ENCODE results near the gene GABPB2. TPM values are rescaled to one million over a fixed set of nuclear protein-coding genes. Genes with fewer than 3 reads are reported as not detected.
"Not testable (repeated sequence)": the region's sequence is repeated elsewhere in the genome, so short reads cannot be mapped to it uniquely, and the experiment has no call there.

Gene GABPB2
- total and polyA plus RNA-seq, 4 donors, result 0.94 to 13.3 (median 4.4) TPM

GRCh38 chr1:151072224-151072623 is 1.7 kb downstream of the GABPB2 start:
- WGBS, result 85% methylated on average over 13 of the region's 13 CpGs
- H3K4me1 ChIP-seq (ENCODE audit: control insufficient read depth in 4 of 4, insufficient read depth in 4 of 4, low read length in 3 of 4), result peaks cover 0 to 13% (median 6%) of the 10 kb centered on the region in 4 donors
- H3K27ac ChIP-seq (ENCODE audit: low read depth in 1 of 2, low read length in 2 of 2), result no peak overlapping the region
- TF ChIP-seq GABPA (IDR thresholded peaks at IDR 0.05 in 1 of 2, conservative IDR thresholded peaks at IDR 0.05 in 1 of 2), result no peak
- H3K27me3 ChIP-seq (ENCODE audit: control insufficient read depth in 4 of 4, insufficient read depth in 4 of 4, low read length in 3 of 4), result no peaks in the 10 kb centered on the region
- DNase-seq (ENCODE audit: low spot score), result no peak
- no peak overlapping the region for H3K4me3 ChIP-seq (ENCODE audit: low read depth in 1 of 3, low read length in 3 of 3)
- H3K9ac ChIP-seq (ENCODE audit: low read depth in 1 of 2, low read length in 2 of 2), result no peak overlapping the region
- H3K36me3 ChIP-seq (ENCODE audit: control insufficient read depth in 4 of 4, insufficient read depth in 3 of 4, low read depth in 1 of 4, low read length in 3 of 4), result no peaks in the 10 kb centered on the region
- no peaks in the 10 kb centered on the region for H3K9me3 ChIP-seq (ENCODE audit: control insufficient read depth in 4 of 4, low read length in 3 of 4)

- Histone ChIP-seq H3K27me3 (ENCODE audit: control insufficient read depth in 4 of 4, insufficient read depth in 4 of 4, low read length in 3 of 4) (no peaks in the 10 kb centered on the region), H3K4me1 (ENCODE audit: control insufficient read depth in 4 of 4, insufficient read depth in 4 of 4, low read length in 3 of 4) (no peaks in the 10 kb centered on the region), H3K9me3 (ENCODE audit: control insufficient read depth in 4 of 4, low read length in 3 of 4) (no peaks in the 10 kb centered on the region), H3K36me3 (ENCODE audit: control insufficient read depth in 4 of 4, insufficient read depth in 3 of 4, low read depth in 1 of 4, low read length in 3 of 4) (peaks cover 0 to 3% (median under 1%) of the 10 kb centered on the region in 4 donors), H3K27ac (ENCODE audit: low read depth in 1 of 2, low read length in 2 of 2) (no peak overlapping the region), H3K4me3 (ENCODE audit: low read depth in 1 of 3, low read length in 3 of 3) (no peak overlapping the region), H3K9ac (ENCODE audit: low read depth in 1 of 2, low read length in 2 of 2) (no peak overlapping the region)
- DNase-seq (ENCODE audit: low spot score), result no peak
- TF ChIP-seq SP1 (IDR thresholded peaks at IDR 0.05) (no peak), NR2F2 (IDR thresholded peaks at IDR 0.05) (no peak), HNF4G (IDR thresholded peaks at IDR 0.05) (no peak), FOXA1 (IDR thresholded peaks at IDR 0.05) (no peak), EGR1 (IDR thresholded peaks at IDR 0.05; ENCODE audit: low read depth in 2 of 2) (no peak), ATF3 (IDR thresholded peaks at IDR 0.05) (no peak), RAD21 (IDR thresholded peaks at IDR 0.05) (no peak), RXRA (IDR thresholded peaks at IDR 0.05) (no peak)
- TF ChIP-seq, protein P1, sequence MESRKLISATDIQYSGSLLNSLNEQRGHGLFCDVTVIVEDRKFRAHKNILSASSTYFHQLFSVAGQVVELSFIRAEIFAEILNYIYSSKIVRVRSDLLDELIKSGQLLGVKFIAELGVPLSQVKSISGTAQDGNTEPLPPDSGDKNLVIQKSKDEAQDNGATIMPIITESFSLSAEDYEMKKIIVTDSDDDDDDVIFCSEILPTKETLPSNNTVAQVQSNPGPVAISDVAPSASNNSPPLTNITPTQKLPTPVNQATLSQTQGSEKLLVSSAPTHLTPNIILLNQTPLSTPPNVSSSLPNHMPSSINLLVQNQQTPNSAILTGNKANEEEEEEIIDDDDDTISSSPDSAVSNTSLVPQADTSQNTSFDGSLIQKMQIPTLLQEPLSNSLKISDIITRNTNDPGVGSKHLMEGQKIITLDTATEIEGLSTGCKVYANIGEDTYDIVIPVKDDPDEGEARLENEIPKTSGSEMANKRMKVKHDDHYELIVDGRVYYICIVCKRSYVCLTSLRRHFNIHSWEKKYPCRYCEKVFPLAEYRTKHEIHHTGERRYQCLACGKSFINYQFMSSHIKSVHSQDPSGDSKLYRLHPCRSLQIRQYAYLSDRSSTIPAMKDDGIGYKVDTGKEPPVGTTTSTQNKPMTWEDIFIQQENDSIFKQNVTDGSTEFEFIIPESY (IDR thresholded peaks at IDR 0.05), result no peak
- WGBS, result 79% methylated on average over 4 of the region's 4 CpGs
These were observed 15.5 kb downstream of the GABPB2 start for GRCh38 chr1:151085953-151086559.

- H3K27me3 ChIP-seq (ENCODE audit: control insufficient read depth in 4 of 4, insufficient read depth in 4 of 4, low read length in 3 of 4); H3K27ac ChIP-seq (ENCODE audit: low read depth in 1 of 2, low read length in 2 of 2); H3K9me3 ChIP-seq (ENCODE audit: control insufficient read depth in 4 of 4, low read length in 3 of 4); H3K9ac ChIP-seq (ENCODE audit: low read depth in 1 of 2, low read length in 2 of 2); H3K4me1 ChIP-seq (ENCODE audit: control insufficient read depth in 4 of 4, insufficient read depth in 4 of 4, low read length in 3 of 4); H3K36me3 ChIP-seq (ENCODE audit: control insufficient read depth in 4 of 4, insufficient read depth in 3 of 4, low read depth in 1 of 4, low read length in 3 of 4); H3K4me3 ChIP-seq (ENCODE audit: low read depth in 1 of 3, low read length in 3 of 3); DNase-seq (ENCODE audit: low spot score): not testable (repeated sequence)
- 95% methylated on average over 6 of the region's 6 CpGs for WGBS
These were observed 26.9 kb downstream of the GABPB2 start for GRCh38 chr1:151097426-151097825.

GRCh38 chr1:151098126-151098525 is 27.6 kb downstream of the GABPB2 start:
- TF ChIP-seq FOXA1 (IDR thresholded peaks at IDR 0.05) (no peak), SP1 (IDR thresholded peaks at IDR 0.05) (no peak), REST (IDR thresholded peaks at IDR 0.05) (no peak), EGR1 (IDR thresholded peaks at IDR 0.05; ENCODE audit: low read depth in 2 of 2) (no peak), YY1 (IDR thresholded peaks at IDR 0.05) (no peak)
- DNase-seq (ENCODE audit: low spot score), result no peak
- Histone ChIP-seq H3K36me3 (ENCODE audit: control insufficient read depth in 4 of 4, insufficient read depth in 3 of 4, low read depth in 1 of 4, low read length in 3 of 4) (peaks cover under 1 to 8% (median 2%) of the 10 kb centered on the region in 4 donors), H3K9me3 (ENCODE audit: control insufficient read depth in 4 of 4, low read length in 3 of 4) (no peaks in the 10 kb centered on the region), H3K9ac (ENCODE audit: low read depth in 1 of 2, low read length in 2 of 2) (no peak overlapping the region), H3K4me3 (ENCODE audit: low read depth in 1 of 3, low read length in 3 of 3) (no peak overlapping the region), H3K4me1 (ENCODE audit: control insufficient read depth in 4 of 4, insufficient read depth in 4 of 4, low read length in 3 of 4) (no peaks in the 10 kb centered on the region), H3K27ac (ENCODE audit: low read depth in 1 of 2, low read length in 2 of 2) (no peak overlapping the region), H3K27me3 (ENCODE audit: control insufficient read depth in 4 of 4, insufficient read depth in 4 of 4, low read length in 3 of 4) (no peaks in the 10 kb centered on the region)
- 98% methylated on average over 1 of the region's 1 CpG for WGBS

Measured in liver (tissue), 9 donors.